Placental epithelial cell (primary cell): ENCODE results near the gene CAMK1D. TPM values are rescaled to one million over a fixed set of nuclear protein-coding genes. Genes with fewer than 3 reads are reported as not detected.

Experiments
- small RNA-seq: library from RNA; depleted of rRNA; stranded (forward); fragments of <200 nt; gene quantifications from one replicate; pipeline ENCODE3, GENCODE V24; 2012
- total RNA-seq: library from RNA; depleted of rRNA; stranded (reverse); fragments of >200 nt; gene quantifications from 2 replicates; pipeline ENCODE4 v1.2.3, GENCODE V29; 2012

CAMK1D gene
- total RNA-seq = 1.2 and 1.4 TPM in 2 replicates

DNA sequence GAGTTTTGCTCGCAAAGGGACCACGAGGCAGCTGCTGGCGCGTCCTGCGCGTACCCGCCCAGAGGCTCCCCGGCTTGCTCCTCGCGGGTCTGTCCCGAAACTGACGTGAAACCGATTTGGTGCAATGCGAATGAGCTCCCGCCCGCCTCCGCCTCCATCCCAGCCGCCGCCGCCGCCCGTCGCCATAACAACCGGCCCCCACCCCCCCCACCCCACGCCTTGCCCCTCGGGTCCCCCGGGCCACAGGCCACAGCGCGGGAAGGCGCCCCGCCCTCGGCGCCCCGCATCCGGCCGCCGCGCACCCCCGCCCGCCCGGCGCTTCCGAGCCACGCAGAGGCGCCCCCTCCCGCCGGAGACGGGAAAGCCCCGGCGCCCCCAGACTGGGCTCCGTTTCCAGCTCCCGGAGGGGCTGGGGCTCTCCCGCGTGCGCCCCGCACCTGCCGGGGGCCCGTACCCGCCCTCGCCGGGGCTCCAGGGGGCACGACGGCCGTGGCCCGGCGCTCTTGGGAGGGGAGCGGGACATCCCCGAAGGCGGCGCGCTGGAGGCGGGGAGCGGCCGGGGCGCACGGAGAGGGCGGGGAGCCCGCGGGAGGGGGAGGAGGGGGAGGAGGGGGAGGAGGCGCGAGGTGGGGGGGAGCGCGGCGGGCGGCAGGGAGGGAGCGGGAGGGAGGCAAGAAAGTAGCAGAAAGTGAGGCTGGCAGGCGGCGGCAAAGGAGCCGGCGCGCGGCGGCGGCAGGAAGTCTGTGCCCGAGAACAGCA, at the start of gene CAMK1D:
CAMK1D (plus strand) TSS at position 678 of the 759 bp plus-strand sequence.

Small RNA genes within 50 kb of the gene (small RNA-seq; reads per million reads assigned to genes)
- gene MIR4480 (not detected), gene MIR548Q (not detected), gene RF00279 (not detected), gene RN7SL198P (0.12 reads per million), gene RNU6ATAC39P (not detected)

Other genes with a start within 250 kb of the CAMK1D start
- gene SEC61A2, start 219.9 kb upstream of the CAMK1D start, total RNA-seq = 4.7 and 7.8 TPM in 2 replicates
- 45.5 and 54.3 TPM in 2 replicates for gene NUDT5, start 153.7 kb upstream of the CAMK1D start, total RNA-seq
- gene CDC123, start 153.4 kb upstream of the CAMK1D start, total RNA-seq = 68.0 and 80.1 TPM in 2 replicates